NCI-H510A treated with DMSO at 0.1 percent for 48 hours (cell line): ENCODE results near the gene CHRNB2.

Experiments used
- DNase-seq: peaks from one replicate; lab custom pipeline; 2025; lab: John Stamatoyannopoulos, UW

The CHRNB2 gene

DNA sequence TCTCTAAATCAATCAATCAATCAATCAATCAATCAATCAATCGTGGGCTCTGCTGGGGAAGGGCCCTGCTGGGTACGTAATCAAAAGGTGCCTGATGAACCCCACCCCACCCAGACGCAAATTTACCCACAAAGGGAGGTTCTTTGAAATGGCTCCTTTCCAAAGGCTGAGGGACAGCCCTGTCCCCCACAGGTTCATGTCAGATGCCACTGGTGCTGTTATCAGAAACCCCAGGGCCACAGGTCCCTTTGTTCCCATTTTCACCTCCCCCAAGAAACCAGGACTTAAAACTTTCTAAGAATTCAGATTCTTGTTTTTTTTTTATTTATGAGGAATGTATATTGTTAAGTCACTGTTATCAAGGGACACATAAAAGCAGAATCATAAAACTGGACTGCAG lies 14.2 kb downstream of the CHRNB2 start:
- no peak for DNase-seq

DNA sequence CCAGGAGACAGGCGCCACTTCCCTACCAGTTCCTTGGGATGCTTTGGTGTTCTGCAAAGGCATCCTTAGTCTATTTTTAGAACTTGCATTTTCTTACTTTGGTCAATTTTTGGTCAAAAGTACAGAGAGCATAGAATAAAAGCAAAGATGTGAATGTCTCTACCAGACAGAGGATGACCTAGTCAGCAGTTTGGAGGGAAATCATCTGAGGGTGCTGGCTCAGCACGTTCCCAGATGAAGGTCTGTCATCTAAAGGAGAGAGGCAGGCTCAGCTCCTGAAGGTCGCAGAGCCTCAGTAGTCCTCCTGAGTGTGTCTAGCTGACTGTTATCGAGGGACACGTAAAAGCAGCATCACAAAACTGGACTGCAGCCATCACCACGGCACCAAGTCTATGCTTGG lies 15.3 kb downstream of the CHRNB2 start:
- DNase-seq = no peak

DNA sequence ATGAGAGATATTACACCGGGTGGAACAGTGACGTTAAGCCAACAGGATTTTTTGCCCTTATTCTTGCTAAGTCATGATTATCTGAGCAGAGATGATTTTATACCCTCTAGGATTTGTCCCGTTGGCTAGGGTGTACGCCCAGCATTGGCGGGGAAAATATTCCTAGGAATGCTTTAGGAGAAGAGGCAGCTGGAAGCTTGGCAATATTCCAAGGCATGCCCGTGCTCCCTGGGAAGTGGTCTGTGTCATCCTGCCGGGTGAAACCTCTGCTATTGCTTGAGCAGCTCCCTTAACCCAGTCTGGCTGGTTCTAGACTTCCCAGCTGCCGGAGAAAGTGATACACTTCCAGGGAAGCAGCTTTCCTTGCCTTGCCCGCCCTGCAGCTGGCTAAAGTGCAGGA lies 16.2 kb downstream of the CHRNB2 start:
- no peak for DNase-seq

DNA sequence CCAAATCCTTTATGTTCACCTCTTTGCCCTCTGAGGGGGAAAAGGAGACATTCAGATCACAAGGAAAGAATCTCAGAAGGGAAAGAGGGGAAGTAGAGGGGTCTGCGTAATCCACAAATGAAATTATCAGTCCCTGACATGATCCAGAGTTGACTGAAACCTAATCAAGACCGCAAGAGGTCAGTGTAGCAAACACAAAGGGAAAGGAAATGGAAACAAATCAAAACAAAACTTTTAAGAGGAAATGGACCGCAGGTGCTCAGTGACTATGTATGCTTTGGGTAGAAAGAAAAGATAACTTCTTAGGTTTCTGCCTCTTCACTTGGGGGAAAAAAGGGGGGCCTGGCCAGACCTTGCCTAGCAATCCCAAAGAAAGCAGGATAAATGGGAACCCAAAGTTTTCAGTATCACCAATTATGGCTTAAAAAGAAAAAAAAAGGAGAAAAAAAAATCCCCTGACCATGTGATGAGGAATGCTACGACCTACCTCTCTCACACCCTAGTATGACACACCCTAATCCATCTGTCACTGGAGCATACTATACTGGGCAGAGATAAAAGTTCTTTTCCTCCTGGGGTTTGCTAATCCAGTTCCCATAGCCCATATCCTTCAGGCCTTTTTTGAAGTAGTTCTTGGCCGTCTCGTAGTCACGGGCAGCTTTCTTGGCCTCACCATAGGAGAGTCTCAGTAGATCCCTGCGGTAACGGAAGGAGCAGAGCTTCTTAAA lies 16.9 kb downstream of the CHRNB2 start:
- DNase-seq = no peak

DNA sequence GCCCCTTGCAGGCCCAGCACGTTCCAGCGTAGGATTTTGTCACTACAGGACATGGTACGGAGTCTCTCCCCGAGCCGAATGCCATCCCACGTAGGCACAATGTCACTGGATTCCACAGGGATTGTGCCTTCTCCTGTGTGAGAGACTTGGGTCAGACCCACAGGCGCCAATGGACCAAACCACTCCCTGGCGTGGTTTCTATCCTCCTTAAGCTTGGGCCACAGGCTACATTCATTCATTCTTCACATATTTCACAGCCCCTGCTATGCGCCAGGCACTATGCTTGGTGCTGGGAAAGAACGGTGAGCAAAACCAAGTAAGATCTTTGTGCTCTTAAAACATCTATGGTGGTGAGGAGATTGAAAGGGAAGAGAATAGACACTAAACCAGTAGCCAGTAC lies 18.7 kb downstream of the CHRNB2 start:
- DNase-seq = no peak

DNA sequence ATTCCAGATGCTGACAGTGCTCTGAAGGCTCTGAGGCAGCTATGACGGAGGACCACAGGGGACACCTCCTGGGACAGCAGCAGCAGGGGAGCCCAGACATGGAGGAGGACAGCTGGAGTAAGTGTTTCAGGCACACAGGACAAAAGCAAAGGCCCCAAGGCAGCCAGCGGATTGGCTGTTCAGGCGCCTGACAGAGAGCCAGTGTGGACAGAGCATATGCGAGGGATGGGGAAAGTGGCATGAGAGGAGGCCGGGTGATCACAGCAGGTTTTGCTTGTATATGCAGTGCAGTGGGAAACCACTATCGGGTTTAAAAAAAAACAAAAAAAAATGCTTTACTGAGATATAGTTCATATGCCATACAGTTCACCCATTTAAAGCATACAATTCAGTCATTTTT lies 19.1 kb downstream of the CHRNB2 start:
- DNase-seq = no peak

DNA sequence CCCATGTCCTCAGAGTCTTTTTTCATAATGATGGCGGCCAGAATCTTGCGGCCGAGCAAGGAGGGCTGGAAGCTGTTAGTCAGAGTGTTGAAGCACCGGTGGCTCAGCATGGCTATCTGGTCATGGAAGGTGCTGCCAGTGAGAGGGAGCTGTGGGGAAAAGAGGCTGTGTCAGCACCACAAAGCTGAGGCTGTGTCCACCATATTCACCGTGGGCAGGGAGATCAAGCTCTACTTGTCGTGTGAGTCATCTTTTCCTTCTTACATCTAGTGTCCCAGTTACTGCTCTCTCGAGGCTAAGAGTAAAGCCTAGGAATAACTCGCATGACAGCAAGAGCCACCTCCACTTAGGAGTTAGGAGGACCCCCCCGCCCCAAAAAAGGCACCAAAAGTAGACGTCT lies 22.2 kb downstream of the CHRNB2 start:
- no peak for DNase-seq

DNA sequence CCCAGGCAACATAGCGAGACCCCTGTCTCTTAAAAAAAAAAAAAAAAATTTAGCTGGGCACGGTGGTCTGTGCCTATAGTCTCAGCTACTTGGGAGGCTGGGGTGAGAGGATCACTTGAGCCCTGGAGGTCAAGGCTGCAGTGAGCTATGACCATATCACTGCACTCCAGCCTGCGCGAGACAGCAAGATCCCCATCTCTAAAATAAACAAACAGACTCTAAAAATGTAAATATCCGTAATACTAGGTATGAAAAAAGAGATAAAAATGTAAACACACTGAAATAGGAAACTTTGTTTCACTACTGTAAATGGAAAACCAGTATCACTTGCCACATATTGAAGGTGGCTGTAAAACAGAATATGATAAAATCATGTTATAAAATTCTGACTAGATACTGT lies 23.2 kb downstream of the CHRNB2 start:
- no peak for DNase-seq

DNA sequence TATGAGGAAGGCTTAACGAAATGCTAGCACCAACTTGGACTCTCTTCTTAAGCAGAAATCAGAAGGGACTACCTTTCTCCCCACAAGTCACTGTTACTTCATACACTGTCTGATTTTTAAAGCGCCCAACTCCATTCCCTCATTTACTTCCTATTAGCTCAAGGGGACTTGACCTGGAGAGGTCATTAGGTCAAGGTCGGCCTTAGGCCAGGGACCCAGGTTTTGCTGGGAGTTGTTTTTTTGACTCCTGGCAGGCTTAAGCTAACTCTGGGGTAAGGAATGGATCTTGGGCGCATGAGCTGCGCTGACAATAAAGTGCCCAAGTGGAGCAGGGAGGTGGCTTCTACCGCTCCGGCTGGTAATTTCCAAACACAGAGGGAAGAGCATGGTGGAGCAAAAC lies 23.6 kb downstream of the CHRNB2 start:
- DNase-seq = no peak

DNA sequence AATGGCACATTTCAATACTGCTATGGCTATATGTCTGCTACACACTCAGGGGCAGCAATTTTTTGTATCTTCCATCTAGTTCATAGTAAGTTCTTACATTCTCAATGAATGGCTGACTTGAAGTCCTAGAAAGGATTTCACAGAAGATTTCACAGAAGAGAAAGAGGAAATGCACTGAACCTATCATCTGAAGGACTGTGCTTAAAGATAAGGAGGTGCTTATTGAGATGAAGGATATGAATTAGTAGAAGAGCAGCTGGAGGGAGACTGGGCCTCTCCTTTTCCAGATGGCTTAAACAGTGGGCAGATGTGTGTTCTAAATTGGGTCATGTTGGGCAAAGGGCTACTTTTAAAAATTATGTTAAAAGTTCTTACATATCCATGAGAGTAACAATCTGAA lies 25.8 kb downstream of the CHRNB2 start:
- DNase-seq = no peak

DNA sequence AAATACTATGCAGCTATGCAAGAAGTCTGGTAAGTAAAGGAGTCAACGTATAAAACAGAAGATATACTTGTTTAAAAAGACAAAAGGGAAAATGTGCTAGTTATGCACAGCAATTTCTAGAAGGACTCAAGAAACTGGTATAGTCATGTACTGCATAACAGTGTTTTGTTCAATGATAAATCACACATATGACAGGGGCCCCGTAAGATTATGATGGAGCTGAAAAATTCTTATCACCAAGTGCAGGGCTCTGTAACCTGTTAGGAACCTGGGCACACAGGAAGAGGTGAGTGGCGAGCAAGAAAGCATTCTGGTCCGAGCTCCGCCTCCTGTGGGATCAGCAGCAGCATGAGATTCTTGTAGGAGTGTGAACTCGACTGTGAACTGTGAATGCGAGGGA lies 27.2 kb downstream of the CHRNB2 start:
- DNase-seq = no peak

DNA sequence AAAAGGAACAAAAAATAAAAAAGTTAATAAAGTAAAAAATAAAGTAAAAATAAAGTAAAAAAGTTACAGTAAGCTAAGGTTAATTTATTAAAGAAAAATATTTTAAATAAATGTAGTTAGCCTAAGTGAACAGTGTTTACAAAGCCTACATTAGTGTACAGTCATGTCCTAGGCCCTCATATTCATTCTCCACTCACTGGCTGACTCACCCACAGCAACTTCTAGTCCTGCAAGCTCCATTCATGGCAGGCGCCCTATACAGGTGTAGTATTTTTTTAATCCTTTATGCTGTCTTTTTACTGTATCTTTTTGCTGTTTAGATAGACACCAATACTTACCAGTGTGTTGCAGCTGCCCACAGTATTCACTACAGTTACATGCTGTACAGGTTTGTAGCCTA lies 28.0 kb downstream of the CHRNB2 start:
- DNase-seq = no peak

DNA sequence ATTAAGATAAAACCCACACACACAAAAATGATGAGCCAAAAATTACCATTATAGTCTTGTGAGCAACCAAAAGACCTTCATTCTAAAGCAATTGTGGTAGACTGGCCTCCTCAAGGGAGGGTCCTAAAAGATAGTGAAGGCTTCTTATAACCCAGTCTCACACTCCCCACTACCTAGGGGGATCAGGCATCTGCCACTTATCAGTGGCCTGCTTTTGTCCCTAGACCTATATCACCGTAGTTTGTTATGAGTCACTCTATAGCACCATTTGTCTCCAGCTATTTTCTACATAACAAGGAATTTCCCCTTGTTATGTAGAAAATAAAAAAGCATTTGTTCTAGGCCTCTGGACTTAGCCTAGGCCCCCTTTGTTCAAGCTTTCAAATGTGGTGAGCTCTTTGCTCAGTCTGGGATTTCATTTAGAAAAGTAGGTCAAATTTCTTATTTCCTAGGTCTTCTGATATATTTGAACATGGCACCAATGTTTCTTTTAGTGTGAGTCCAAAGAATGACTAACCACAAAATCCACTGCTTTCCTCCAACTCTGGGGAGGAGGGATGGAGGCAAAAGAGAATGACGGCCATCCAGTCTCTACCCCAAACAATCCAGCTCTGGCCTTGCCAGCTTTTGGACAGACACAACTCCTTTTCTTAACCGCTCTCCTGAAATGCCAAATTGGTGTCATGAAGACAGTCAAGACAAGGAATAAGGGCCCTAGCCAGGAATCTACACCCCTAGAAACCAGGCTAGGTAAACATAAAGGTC lies 31.5 kb downstream of the CHRNB2 start:
- no peak for DNase-seq

DNA sequence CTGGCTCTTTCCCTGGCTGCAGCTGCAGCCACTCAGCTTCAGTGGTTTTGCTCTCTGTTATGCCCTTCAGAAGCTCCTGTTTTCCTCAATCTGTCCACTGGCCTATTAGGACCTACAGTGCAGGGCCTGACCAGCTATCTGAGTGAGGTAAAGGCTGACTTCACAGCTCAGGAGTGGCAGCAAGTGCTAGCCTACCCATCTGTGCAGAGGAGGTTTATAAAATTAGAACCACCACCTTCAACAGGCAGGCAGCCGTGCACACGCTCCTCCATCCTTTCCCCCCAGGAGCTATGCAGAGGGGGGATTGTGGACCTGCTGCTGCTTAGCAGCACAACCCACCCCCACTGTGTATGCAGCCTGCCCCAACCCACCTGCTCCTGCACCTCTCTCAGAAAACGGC lies 32.1 kb downstream of the CHRNB2 start:
- DNase-seq = no peak

DNA sequence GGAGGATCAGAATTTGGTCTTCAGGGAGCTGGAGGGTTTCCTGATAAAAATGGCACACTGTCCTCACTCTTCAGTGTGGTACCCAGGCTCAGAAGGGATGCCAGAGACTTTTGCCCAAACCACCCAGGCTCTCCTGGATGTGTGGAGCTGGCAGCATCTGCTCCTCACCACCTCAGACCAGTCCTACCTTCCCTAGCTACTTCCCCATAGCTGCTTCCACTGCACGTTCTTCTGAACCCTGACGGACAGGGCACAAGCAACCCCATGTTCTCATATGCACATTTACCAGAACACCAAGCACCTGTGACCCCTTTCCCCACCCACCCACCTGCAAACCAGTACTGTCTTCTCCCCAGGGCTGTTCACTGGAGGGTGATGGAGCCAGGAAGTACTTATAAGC lies 35.7 kb downstream of the CHRNB2 start:
- no peak for DNase-seq

DNA sequence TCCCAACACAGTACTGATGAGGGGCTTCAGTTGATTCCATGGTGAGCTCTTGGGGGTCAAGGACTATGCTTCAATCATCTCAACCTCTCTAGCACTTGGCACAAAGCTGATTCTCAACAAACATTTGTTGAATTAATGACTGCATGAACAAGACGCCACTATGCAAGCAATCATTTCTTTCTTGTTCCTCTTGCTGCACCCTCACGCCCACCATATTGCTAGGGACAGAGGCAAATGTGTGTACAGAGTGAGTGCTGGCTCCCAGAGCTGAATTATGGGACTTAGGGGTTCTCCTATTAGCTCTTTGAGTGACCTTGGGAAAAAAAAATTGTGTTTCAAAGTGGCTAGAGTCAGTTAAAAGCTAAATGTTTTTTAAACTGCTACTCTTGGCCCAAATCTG lies 38.0 kb downstream of the CHRNB2 start:
- DNase-seq = no peak

DNA sequence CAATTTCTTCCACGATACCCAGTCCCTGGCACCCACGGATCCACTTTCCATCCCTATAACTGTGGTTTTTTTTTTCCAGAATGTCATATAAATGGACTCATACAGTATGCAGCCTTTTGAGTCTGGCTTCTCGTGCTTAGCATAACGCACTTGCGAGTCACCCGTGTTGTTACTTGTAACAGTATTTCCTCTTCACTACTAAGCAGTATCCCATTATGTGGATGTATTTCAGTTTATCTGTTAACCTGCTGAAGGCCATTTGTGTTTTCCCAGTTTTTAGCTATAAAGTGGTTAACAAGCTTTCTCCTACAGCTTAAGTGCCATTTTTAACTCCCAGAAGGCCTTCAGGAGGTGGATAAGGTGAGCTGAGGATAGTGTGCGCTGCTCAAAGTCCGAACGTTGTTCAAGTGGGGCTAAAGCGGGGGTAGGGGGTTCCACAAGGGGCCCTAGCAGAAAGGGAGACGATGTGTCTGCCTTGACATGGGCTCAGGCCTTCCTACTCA lies 39.6 kb downstream of the CHRNB2 start:
- DNase-seq = peak; percentile 35

DNA sequence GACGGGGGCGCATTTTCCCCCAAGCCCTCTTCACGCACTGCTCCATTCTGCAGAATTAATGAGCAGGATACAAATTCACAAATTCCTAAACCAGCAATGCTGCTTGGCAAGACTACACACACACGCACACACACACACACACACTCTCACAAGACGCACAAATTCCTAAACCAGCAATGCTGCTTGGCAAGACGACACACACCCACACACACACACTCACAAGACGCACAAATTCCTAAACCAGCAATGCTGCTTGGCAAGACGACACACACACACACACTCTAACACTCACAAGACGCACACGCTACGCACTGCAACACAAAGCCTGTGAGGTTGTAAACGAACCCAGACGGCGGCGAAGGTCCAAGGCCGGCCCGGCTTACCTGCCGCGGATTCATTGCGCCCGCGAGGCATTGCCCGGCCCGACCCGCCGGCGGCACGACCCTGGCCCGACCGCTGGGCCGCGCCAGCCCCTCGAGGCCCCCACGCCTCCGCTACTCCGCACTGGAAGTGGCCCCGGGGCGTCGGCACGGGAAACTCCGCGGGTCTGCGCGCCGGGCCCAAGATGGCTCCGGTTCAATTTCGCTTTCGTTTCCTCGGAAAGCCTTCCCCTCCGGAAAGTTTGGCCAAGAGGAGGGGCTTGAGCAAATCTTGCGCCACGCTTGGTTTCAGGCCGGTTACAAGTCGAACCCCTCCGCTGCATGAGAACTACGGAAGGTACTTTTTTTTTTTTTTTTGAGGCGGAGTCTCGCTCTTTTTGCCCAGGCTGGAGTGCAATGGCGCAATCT lies 40.2 kb downstream of the CHRNB2 start, which contains the start of gene ADAR:
Gene ADAR (minus strand): TSS at position 578 of the 788 bp plus-strand sequence. CDS start 180 bp downstream, at position 398.
- DNase-seq = peak; percentile 66

DNA sequence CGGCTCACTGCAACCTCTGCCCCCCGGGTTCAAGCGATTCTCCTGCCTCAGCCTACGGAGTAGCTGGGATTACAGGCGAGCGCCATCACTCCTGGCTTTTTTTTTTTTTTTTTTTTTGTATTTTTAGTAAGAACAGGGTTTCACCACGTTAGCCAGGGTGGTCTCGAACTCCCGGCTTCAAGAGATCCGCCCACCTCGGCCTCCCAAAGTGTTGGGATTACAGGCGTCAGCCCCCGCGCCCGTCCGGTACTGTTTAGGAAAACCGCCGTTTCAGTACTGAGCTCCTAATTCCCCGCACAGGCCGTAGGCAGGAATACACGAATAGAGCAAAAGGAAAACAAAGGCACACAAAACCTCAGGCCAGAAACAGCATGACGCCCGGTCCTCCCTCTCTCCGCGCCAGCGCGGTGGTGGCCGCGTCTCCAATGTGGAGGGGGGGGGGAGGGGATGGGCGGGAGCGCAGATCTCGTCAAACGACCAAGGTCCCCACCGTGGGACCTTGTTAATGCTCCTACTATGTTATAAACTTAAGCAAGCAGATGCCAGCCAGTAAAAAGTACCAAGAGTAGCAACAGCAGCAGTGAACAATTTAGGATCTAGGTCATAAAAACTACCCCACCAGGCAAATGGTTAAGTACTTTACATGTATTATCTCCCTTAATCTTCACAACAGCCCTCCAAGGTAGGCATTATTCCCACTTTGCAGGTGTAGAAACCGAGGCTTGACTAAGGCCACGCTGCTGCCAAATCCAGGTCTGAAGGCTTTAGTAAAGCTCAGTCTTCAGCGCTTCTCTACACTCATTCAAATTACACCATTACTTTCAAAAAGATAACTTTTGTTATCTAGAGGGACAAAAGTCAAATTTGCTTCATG lies 41.1 kb downstream of the CHRNB2 start:
- peak; percentile 58 for DNase-seq

DNA sequence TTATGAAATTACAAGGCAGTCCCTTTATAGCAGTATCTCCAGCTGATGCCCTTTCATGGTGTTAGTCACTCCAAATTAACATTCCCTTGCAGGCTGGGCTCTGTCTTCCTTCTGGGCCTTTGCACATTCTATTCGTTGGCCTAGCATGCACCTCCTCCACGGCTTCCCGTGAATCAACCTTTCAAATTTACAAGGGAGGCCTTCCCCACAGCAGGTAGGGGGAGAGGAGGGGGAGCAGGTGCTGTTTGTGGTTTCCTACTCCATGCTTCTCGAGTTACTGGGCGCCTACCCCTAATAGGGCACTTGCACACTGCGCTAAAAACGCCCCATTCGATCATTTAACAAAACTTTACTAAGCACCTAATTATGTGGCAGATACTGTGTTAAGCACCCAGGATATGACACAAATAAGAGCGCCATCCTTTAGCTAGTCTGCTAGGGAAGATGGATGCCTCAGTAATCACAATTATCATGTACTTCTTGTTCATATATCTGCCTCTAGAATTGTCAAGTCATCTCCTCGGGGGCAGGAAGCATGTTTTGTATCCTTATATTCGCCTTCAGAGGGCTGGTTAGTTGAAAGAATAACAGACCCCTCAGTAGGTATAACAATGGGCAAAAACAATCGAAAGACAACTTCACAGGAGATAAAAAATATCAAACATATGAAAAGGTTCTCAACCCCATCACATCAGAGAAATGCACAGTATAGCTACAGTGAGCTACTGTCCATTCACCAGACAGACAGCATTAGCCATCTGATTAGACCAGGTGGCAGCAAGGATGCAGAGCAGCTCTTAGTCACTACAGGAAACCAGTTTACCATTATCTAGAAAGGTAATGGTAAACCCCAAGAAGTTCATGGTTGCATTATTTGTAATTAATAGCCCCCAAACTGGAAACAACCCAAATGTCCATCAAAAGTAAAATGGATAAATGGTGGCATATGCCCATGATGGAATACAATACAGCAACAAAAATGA lies 42.1 kb downstream of the CHRNB2 start:
- DNase-seq = peak; percentile 81
